NCI-H2107 treated with DMSO at 0.1 percent for 48 hours (cell line): ENCODE data around the gene TTC28.
A peak's percentile ranks its signal among the peaks of the same experiment; 100 is the strongest.
"Not testable (repeated sequence)": the region's sequence is repeated elsewhere in the genome, so short reads cannot be mapped to it uniquely, and the experiment has no call there.

Source experiments
- DNase-seq: peaks from one replicate; lab custom pipeline; 2025; ENCODE audit not compliant: unreplicated experiment; lab: John Stamatoyannopoulos, UW

The TTC28 gene

GRCh38 chr22:28608546-28608945 is 71.1 kb downstream of the TTC28 start:
- no peak for DNase-seq

DNA sequence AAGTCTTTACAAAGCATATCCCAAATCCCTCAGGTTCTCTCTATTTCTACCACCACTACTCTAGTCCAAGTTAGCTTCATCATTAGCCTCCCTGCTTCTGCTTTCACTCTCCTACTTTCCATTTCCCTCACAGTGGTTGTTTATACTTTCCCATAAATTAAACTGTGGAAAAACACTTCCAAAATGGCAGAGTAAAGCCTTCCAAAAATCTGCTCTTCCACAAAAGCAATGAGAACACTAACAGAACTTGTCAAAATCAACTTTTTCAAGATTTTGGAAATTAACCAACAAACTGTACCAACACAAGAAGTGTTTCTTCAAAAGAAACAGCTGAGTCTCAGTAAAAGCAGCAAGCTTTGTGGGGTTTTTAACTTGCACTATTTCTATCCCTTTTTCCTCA is 71.8 kb downstream of the TTC28 start:
- no peak for DNase-seq

DNA sequence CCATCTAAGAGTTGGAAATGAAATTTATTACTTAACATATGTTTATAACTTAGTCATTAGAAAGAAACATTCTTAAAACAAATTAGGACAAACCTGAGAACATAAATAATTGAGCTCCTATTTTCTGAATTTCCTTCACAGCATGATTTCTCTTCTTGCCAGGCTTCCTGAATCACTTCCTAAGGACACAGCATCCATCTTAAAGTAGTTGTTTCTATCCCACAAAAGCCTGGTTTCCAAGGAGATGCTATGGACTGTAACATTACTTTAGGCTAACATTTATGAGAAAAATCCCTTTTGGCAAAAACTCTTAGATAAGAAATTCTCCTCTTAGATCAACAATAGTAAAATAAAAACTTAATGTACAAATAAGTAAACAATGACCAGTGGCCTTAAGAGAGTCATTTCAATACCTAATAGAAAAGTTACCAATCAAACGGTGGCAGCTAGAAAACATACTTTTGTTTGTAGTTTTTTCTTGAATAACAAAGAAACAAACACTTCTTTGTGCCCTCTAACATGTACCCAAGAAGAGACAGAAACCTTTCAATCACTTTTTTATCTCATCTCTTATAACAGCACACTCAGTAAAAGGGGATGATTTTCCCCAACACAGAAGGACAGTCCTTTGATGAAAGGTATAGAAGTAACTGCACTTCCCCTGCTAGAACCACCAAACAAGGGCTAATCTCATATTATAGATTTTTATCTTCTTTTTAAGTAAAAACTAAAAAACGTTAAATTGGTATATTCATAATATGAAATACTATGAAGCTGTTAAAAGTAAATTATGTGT is 74.5 kb downstream of the TTC28 start:
- DNase-seq: no peak

- DNase-seq: no peak
These were observed 77.7 kb downstream of the TTC28 start for GRCh38 chr22:28601915-28602314.

GRCh38 chr22:28600546-28601143 is 79.0 kb downstream of the TTC28 start:
- peak; percentile 56 for DNase-seq

DNA sequence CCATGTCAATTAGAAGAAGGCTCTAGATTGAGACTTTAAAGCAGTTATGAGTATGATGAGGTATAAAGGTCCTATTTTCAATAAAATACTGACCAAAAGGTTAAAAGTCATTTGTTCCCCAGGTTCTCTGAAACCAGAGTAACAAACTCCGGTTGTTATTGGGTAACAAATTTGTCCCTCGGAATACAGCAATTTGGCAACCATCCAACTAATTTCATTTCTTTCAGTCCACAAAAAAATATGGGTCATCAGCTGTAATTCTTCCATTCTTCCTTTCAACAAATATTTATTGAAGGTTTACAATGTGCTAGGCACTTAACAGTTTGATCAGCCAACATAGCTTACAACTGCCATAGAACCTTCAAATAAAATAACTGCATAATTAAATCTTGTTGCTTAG is 79.9 kb downstream of the TTC28 start:
- DNase-seq: no peak

GRCh38 chr22:28597665-28598064 is 82.0 kb downstream of the TTC28 start:
- DNase-seq: no peak

- peak; percentile 66 for DNase-seq
These were observed 84.7 kb downstream of the TTC28 start for GRCh38 chr22:28594797-28595462.

DNA sequence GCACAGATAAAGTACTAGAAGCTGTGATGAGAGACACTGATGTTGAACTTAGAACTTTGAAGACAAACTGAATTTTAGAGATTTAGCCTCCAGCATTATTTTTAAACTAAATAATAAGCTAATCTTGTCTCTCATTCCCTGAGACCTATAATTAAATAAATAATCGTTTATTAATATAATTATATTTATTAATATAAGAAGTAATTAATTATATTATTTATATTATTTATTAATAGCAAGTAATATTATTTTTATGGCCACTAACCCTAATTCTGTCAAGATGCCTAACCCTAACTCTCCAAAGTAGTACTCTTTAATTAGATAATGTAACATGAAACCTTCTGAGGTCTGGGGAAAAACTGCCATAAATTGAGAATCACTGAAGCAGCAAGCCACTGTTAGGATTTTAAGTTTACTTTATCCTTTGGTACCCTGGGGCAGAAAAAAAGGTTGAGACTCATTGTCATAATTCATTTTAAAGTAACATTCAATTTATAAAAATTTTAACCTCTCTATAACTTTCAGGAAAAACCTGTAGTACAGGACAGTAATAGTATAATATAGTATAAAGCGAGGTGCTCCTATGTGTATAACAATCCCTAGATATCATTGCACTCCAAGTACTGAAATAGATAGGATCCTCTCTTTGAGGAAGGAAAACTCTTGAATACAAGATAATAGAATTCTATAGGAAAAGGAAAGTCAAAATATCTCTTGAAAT is 85.4 kb downstream of the TTC28 start:
- DNase-seq: no peak

GRCh38 chr22:28593299-28593698 is 86.3 kb downstream of the TTC28 start:
- no peak for DNase-seq

DNA sequence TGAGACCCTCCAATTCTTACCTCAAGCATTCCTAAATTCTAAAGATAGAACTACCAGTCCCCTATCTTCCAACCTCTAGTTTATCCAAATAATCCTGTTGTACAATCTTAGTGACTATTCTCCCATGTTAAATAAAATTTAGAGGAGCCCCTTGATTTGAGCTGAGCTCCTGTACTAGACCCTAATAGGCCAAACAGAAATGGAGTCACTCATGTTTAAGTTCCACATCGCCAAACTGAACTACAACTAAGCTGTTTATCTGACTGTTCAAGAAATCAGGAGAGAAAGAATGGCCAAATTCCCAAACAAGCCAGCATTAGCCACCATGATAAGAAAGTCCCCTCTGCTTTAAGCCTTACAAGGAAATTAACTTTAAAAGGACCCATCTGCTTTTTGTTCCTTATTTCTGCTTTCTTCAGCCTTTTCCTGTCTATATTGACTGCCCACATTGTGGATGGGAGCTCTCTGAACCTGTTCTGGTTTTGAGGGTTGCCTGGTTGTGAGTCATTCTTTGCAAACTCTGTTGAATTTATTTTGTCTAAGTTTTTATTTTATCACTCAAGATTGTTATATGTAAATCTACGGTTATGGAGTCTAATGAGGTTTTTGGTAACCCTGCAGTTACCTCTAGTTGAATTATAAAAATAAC is 90.4 kb downstream of the TTC28 start:
- no peak for DNase-seq

GRCh38 chr22:28585324-28585723 is 94.3 kb downstream of the TTC28 start:
- DNase-seq: no peak

DNA sequence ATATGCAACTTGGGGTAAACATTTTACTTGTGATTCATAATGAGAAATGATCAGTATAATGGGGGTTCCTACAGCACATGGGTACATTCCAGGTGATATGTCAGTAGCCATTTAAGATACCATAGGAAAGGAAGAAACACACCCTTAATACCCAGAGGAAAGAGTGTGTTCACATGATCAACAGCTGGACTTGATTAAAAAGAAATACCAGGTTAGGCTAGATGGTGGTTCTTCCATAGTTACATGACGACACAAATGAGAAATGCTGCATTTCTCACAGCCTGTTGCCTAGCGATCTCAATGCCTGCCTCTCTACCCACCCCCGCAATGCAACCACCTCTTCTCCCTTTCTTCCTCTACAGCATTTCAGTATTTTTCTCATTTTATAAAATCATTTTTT is 96.8 kb downstream of the TTC28 start:
- no peak for DNase-seq

DNA sequence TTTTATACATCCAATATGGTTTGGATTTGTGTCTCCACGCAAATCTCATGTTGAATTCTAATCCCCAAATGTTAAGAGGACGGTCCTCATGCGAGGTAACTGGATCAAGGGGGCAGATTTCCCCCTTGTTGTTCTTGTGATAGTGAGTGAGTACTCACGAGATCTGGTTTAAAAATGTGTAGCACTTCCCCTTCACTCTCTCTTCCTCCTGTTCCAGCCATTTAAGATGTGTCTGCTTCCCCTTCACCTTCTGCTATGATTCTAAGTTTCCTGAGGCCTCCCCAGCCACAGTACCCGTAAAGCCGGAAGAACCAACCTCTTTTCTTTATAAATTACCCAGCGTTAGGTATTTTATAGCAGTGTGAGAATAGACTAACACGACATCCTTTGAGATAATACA is 98.6 kb downstream of the TTC28 start:
- DNase-seq: no peak

DNA sequence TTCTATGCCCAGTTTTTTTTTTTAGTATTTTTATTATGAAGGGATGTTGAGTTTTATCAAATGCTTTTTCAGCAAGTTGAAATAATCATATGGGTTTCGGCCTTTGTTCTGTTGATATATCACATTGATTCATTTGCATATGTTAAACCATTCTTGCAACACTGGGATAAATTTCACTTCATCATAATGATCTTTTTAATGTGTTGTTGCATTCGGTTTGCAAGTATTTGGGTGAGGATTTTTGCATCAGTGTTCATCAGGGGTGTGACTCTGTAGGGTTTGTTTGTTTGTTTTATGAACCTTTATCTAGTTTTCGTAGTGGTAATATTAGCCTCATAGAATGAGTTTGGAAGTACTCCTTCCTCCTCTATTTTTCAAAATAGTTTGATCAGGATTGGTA is 103.5 kb downstream of the TTC28 start:
- DNase-seq: no peak

DNA sequence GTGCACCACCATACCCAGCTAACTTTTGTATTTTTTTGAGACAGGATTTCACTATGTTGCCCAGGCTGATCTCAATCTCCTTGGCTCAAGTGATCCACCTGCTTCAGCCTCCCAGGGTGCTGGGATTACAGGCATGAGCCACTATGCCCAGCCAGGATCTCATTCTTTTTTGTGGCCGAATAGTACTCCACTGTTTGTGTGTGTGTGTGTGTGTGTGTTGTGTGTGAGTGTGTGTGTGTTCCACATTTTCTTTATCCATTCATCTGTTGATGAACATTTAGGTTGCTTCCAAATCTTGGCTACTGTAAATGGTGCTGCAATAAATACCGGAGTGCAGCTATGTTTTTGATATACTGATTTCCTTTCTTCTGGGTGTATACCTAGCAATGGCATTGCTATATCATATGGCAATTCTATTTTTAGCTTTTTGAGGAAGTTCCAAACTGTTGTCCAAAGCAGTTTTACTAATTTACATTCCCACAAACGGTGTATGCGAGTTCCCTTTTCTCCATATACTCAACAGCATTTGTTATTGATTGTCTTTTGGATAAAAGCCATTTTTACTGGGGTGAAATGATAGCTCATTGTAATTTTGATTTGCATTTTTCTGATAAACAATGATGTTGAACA is 105.4 kb downstream of the TTC28 start:
- no peak for DNase-seq

- no peak for DNase-seq
These were observed 108.8 kb downstream of the TTC28 start for GRCh38 chr22:28570696-28571373.

DNA sequence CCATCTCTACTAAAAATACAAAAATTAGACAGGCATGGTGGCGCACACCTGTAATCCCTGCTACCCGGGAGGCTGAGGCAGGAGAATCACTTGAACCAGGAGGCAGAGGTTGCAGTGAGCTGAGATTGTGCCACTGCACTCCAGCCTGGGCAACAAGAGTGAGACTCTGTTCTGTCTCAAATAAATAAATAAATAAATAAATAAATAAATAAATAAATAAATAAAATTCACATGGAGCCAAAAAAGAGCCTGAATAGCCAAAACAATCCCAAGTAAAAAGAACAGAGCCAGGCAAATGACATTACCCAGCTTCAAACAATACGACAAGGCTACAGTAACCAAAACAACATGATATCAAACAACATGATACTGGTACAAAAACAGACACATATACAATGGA is 110.7 kb downstream of the TTC28 start:
- not testable (repeated sequence) for DNase-seq

DNA sequence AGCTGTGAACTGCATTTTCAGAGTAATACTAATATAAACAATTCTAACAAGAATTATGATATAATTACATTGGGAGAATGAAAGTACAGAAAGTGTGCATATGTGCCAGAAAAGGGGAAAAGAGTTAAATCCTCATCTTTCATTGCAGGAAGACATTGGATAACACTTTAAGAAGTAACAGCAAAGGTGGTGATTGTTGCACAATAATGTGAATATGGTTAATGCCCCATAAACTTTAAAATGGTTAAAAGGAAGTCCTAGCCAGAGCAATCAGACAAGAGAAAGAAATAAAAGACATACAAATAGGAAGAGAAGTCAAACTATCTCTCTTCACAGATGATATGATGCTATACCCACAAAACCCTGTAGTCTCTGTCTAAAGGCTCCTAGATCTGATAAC is 111.5 kb downstream of the TTC28 start:
- DNase-seq: no peak

- not testable (repeated sequence) for DNase-seq
These were observed 112.6 kb downstream of the TTC28 start for GRCh38 chr22:28566920-28567499.
